ENCODE data around the gene UBE2F.

GRCh38 chr2:237946423-237946822, 20.4 kb upstream of the UBE2F start:
- TF ChIP-seq, protein P1, sequence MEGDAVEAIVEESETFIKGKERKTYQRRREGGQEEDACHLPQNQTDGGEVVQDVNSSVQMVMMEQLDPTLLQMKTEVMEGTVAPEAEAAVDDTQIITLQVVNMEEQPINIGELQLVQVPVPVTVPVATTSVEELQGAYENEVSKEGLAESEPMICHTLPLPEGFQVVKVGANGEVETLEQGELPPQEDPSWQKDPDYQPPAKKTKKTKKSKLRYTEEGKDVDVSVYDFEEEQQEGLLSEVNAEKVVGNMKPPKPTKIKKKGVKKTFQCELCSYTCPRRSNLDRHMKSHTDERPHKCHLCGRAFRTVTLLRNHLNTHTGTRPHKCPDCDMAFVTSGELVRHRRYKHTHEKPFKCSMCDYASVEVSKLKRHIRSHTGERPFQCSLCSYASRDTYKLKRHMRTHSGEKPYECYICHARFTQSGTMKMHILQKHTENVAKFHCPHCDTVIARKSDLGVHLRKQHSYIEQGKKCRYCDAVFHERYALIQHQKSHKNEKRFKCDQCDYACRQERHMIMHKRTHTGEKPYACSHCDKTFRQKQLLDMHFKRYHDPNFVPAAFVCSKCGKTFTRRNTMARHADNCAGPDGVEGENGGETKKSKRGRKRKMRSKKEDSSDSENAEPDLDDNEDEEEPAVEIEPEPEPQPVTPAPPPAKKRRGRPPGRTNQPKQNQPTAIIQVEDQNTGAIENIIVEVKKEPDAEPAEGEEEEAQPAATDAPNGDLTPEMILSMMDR (IDR thresholded peaks at IDR 0.05) = no peak
- no peak for TF ChIP-seq POLR2A (IDR thresholded peaks at IDR 0.05)
